GM19239 (cell line): ENCODE results near the gene SEMA3E.
"Not testable (repeated sequence)": the region's sequence is repeated elsewhere in the genome, so short reads cannot be mapped to it uniquely, and the experiment has no call there.

Experiments used
- DNase-seq: peaks from one replicate; pipeline ENCODE4 v3.0.0; 2011; ENCODE audit warnings: low spot score; ENCODE audit not compliant: insufficient read length
- FAIRE-seq: peaks from 2 replicates; lab custom pipeline; 2011; peaks lifted over from hg19 to GRCh38; lab: Jason Lieb, UNC

SEMA3E gene

GRCh38 chr7:83504330-83504729 lies 144.6 kb downstream of the SEMA3E start:
- DNase-seq (no peak), FAIRE-seq (no peak)

DNA sequence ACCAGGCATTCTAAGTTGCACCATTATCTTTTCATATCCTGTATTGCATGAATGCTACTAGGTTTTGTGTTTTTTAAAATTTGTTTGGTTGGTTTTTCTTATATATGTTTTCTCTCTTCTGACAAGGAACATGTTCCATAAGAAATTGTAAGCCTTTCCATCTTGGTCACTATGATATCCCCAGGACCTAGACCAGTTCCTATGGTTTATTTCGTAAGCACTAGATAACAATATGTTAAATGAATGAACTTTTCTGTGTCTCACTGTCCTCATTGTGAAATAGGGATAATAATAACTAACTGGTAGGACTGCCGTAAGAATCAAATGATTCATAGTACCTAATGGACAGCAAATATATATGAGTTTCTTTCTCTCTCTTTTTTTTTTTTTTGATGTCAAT lies 146.3 kb downstream of the SEMA3E start:
- FAIRE-seq = no peak

GRCh38 chr7:83494683-83495082 lies 154.3 kb downstream of the SEMA3E start:
- no peak for FAIRE-seq
- no peak for DNase-seq

More for the DNA sequence above, 146.3 kb downstream of the SEMA3E start:
- no peak for DNase-seq

DNA sequence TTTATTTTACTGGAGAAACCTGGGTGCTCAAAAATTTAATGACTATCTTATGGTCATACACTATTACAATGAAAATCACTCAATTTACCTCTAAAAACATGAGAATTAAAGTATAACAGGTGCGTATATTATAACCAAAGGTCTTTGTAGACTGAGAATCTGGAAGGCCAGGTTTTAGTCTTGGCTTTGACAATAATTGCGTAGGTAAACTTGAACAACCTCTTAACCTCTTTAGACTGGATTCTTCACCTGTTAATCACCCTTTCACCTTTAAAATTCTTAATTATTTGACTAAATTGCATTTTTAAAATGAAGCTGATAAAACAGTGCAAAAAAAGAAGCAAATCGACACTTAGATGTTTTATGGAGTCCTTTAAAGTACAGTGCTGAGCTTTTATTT lies 156.1 kb downstream of the SEMA3E start:
- no peak for FAIRE-seq

GRCh38 chr7:83487801-83488200 lies 161.1 kb downstream of the SEMA3E start:
- FAIRE-seq = no peak
- DNase-seq = no peak

More for the DNA sequence above, 156.1 kb downstream of the SEMA3E start:
- DNase-seq = no peak

- FAIRE-seq (no peak), DNase-seq (no peak)
Measured at GRCh38 chr7:83486957-83487356, 162.0 kb downstream of the SEMA3E start.

DNA sequence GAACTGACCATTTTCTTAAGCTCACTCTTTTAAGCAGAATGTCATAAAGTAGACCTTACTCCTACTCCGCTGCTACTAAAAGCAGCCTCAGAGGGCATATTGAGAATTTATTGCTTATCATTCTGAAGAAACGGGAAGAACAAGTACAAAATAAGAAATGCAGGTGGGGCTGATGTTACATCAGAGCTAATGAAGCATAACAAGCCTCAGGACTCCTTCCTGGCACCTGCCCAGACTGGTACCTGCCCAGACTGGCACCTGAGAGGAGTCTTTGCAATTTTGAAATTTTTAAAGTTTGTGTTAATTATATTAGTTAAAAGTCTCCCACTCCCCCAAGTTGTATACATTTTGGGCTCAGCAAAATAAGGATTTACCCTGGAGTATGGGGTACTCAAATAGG lies 162.4 kb downstream of the SEMA3E start:
- no peak for FAIRE-seq
- DNase-seq = no peak

DNA sequence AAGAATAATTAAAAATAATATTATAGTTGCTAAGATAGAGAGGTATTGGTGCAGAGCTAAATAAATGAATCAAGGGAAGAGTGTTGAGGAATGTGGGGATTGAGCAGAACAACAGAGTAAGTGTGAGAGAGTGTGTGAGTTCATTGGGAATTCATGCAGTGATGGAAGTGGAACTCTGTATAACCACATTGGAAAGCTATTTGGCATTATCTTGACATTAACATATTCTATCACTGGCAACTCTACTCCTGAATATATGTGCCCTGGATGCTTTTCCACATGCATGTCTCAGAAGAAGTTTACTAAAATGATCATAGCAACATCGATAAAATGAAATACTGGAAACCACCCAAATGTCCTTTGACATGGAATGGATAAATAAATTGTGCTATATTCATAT lies 164.1 kb downstream of the SEMA3E start:
- FAIRE-seq (no peak), DNase-seq (no peak)

DNA sequence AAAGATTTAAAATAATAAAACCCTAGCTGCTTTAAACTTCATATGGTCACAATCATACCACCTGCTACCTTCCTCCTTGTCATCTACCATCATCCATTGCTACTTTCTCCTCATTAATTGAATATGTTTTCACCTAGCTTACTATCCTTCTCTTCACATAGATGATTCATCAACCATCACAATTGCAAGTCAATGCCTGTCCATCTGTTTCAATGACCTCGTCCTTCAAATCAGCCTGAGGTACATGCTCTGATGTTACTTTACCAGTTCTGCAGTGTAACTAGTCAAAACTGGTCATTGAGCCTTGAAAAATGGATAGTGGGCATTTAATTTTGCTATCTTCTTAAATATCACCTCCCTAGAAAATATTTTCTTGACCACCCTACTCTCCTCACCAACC lies 164.7 kb downstream of the SEMA3E start:
- DNase-seq = no peak
- FAIRE-seq = no peak

DNA sequence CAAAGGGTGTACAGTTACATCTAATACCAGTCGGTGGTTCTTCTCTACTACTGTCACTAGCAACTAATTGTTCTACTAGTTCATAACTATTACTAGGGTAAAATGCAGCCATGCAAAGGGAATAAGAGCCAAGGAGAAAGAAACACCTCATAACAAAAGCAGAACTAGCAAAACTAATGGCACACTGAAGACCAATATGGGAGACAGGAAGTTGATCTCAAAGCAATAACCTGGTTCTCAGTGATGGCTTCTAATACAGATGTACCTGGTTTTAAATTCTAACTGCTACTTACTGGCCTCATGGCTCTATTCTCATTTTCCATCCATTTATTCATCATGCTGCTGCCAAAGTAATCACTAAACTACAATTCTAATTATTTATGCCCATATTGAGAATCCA lies 170.3 kb downstream of the SEMA3E start:
- FAIRE-seq (no peak), DNase-seq (no peak)

GRCh38 chr7:83476511-83477050 lies 172.4 kb downstream of the SEMA3E start:
- no peak for DNase-seq
- FAIRE-seq = no peak

GRCh38 chr7:83475420-83475819 lies 173.5 kb downstream of the SEMA3E start:
- DNase-seq = no peak

GRCh38 chr7:83472376-83472775 lies 176.6 kb downstream of the SEMA3E start:
- FAIRE-seq = no peak
- no peak for DNase-seq

More at GRCh38 chr7:83475420-83475819, 173.5 kb downstream of the SEMA3E start:
- FAIRE-seq = no peak

GRCh38 chr7:83469491-83469890 lies 179.4 kb downstream of the SEMA3E start:
- FAIRE-seq = no peak
- DNase-seq = no peak

GRCh38 chr7:83469076-83469475 lies 179.9 kb downstream of the SEMA3E start:
- DNase-seq (no peak), FAIRE-seq (no peak)

- FAIRE-seq = no peak
- no peak for DNase-seq
Measured at GRCh38 chr7:83468251-83468739, 180.6 kb downstream of the SEMA3E start.

GRCh38 chr7:83467493-83467892 lies 181.4 kb downstream of the SEMA3E start:
- no peak for FAIRE-seq
- no peak for DNase-seq

DNA sequence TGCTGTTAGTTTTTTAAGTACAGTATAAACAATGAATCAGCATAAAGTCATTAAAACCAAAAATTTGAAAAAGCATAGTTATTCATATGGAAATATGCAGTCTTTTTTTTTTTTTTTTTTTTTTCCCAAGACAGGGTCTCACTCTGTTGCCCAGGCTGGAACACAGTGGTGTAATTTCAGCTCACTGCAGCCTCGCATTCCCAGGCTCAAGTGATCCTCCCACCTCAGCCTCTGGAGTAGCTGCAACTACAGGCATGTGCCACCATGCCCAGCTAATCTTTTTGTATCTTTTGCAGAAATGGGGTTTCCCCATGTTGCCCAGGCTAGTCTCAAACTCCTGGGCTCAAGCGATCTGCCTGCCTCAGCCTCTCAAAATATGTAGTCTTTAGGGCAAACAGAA lies 182.0 kb downstream of the SEMA3E start:
- no peak for FAIRE-seq
- DNase-seq = no peak

GRCh38 chr7:83466187-83466923 lies 182.6 kb downstream of the SEMA3E start:
- DNase-seq (no peak), FAIRE-seq (no peak)

DNA sequence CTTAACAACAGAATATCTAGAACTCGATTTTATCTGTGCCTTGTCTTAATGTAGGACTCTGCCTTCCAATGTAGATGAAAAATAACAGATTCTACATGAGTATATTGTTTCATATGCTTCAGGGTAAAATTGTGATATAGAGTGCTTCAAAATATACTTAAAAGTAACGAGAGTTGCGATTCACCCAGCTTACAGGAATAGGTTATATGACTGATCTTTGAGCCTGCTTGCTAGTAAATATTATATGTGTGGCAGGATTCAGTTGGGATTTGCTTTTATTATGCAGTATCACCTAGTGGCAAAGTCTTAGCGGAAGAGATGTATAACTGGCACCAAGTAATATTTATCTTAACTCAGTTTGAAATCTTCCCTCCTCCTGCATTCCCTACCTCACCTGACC lies 183.3 kb downstream of the SEMA3E start:
- FAIRE-seq (no peak), DNase-seq (no peak)

DNA sequence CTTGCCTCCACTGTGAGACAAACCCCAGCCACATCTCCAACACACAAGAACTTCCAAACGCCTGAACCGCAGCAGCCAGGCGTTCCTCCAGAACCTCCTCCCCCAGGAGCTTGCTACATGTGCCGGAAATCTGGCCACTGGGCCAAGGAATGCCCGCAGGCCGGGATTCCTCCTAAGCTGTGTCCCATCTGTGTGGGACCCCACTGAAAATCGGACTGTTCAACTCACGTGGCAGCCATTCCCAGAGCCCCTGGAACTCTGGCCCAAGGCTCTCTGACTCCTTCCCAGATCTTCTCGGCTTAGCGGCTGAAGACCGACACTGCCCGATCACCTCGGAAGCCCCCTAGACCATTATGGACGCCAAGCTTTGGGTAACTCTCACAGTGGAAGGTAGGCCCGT lies 187.1 kb downstream of the SEMA3E start:
- FAIRE-seq, DNase-seq: not testable (repeated sequence)
